Measurements from ENCODE around the gene LONP1.
A peak's percentile ranks its signal among the peaks of the same experiment; 100 is the strongest.
"Not testable (repeated sequence)": the region's sequence is repeated elsewhere in the genome, so short reads cannot be mapped to it uniquely, and the experiment has no call there.

LONP1 gene, protein sequence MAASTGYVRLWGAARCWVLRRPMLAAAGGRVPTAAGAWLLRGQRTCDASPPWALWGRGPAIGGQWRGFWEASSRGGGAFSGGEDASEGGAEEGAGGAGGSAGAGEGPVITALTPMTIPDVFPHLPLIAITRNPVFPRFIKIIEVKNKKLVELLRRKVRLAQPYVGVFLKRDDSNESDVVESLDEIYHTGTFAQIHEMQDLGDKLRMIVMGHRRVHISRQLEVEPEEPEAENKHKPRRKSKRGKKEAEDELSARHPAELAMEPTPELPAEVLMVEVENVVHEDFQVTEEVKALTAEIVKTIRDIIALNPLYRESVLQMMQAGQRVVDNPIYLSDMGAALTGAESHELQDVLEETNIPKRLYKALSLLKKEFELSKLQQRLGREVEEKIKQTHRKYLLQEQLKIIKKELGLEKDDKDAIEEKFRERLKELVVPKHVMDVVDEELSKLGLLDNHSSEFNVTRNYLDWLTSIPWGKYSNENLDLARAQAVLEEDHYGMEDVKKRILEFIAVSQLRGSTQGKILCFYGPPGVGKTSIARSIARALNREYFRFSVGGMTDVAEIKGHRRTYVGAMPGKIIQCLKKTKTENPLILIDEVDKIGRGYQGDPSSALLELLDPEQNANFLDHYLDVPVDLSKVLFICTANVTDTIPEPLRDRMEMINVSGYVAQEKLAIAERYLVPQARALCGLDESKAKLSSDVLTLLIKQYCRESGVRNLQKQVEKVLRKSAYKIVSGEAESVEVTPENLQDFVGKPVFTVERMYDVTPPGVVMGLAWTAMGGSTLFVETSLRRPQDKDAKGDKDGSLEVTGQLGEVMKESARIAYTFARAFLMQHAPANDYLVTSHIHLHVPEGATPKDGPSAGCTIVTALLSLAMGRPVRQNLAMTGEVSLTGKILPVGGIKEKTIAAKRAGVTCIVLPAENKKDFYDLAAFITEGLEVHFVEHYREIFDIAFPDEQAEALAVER

DNA sequence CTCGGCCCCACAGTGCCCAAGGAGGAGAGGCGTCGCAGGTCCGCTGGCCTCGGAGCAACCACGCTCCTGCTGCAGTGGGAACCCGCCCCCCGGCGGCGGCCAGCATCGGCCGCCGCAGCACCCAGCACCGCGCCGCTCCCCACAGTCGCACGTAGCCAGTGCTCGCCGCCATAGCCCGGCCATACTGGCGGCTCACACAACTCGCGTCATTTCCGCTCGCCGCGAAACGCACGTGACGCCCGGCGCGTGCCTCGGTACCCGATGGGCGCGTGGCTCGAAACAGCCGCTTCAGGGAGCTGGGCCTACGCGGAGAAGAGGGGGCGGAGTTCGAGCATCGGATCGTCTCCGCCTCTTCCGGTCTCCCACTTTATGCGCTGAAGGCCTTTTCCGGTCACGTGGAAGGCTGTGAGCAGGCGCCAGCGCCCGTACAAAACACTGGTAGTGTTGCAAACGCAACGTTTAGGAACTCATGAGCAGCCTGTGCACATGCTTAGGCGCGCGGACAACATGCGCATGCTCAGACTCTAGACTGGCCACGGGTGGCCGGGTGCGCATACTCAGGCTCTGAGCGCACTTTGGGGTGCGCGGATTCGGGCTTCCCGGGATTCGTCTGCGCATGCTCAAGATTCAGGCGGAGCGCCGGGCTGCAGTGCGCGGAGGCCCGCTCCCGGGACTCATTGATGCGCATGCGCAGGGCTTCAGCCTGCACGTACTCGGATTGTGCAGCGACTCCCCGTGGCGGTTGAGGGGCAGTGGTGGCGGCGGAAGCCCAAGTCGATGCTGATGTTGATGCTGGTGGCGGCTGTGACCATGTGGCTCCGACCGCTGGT, at the start of gene LONP1, which contains the start of gene CATSPERD:
Gene LONP1 (minus strand): TSS at position 186 of the 830 bp plus-strand sequence. CDS start 14 bp downstream, at position 172.
Gene CATSPERD (plus strand): TSS at position 677 of the 830 bp plus-strand sequence. CDS start 101 bp downstream, at position 778.
- DNase-seq: peak; percentile 97

DNA sequence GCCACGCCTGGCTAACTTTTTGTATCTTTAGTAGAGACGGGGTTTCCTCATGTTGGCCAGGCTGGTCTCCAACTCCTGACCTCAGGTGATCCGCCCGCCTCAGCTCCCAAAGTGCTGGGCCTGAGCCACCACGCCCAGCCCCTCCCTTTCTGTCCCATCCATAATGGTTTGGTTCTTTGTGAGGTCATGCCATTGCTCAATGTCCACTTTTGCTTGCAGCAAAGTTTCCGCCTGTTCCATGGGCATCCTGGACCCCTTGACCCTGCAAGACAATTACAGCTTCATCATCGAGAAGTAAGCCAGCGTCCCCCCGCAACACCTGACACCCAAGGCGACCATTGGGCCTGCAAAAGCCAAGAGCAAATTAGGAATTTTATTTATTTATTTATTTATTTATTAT, 48.0 kb upstream of the LONP1 start:
- no peak for DNase-seq

DNA sequence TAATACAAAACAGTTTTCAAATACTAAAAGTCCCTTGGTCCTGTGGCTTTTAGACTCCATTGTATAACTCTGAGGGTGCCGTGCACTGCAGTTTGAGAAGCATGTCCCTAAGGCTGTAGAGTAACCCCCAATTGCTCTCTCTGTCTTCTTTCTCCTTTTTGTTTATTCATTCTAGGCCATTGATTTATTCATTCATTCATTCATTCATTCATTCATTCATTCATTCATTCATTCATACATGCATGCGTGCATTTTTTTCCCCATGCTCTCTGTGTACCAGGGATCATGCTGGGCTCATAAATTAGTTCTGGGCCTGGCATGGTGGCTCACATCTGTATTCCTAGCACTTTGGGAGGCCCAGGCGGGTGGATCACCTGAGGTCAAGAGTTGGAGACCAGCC, 45.3 kb upstream of the LONP1 start:
- no peak for DNase-seq

DNA sequence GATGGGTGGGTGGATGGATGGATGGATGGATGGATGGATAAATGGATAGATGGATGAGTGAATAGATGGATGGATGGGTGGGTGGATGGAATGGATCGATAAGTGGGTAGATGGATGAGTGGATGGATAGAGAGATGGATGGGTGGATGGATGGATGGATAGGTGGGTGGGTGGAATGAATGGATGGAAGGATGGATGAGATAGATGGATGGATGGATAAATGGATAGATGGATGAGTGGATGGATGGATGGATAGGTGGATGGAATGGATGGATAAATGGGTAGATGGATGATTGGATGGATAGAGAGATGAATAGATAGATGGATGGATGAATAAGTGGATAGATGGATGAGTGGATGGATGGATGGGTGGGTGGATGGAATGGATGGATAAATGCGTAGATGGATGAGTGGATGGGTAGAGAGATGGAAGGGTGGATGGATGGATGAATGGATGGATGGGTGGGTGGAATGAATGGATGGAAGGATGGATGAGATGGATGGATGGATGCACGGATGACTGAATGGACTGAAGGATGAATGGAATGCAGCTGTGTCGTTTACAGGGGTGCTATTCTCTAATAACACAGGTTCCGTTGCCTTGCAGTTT, 42.8 kb upstream of the LONP1 start:
- no peak for DNase-seq

DNA sequence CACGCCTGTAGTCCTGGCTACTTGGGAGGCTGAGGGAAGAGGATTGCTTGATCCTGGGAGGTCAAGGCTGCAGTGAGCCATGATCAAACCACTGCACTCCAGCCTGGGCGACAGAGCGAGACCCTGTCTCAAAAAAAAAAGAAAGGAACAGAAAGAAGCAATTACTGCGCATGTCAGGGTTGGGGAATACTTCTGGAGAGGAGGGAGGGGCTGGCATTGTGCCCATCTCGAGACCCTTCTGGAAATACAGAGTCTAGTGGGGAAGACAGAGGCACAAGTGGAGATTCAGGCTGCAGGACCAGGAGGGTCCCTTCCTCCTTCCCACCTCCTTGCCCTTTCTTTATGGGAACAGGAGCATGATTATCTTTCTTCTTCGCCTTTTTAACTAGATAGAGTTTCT, 33.8 kb upstream of the LONP1 start:
- no peak for DNase-seq

DNA sequence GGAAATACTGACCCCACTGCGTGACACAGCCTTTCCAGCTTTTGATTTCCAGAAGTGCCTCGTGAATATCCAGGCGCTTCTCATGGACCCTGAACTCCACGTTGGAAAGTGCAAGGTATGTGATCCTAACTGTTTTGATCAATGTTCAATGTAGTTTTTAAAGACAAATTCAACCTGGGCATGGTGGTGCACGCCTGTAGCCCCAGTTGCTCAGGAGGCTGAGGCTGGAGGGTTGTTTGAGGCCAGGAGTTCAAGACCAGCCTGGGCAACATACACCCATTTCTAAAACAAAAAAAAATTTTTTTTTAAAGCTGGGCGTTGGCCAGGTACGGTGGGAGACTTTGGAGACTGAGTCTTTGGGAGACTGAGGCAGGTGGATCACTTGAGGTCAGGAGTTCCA, 31.8 kb upstream of the LONP1 start:
- no peak for DNase-seq

DNA sequence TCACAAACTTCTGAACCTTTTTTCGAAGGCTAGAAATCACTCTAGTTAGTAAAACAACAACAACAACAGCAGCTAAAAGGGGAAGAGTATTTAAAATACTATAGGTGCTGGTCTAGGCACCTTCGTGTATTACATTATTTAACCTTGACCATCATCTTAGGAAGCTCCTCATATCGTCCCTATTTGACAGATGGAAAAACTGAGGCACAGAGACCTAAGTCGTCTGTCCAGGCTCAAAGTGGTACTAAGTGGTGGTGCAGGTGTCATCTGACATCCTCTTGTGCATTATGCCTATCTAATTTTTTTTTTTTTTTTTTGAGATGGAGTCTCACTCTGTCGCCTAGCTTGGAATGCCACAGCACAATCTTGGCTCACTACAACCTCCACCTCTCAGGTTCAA, 29.6 kb upstream of the LONP1 start:
- no peak for DNase-seq

DNA sequence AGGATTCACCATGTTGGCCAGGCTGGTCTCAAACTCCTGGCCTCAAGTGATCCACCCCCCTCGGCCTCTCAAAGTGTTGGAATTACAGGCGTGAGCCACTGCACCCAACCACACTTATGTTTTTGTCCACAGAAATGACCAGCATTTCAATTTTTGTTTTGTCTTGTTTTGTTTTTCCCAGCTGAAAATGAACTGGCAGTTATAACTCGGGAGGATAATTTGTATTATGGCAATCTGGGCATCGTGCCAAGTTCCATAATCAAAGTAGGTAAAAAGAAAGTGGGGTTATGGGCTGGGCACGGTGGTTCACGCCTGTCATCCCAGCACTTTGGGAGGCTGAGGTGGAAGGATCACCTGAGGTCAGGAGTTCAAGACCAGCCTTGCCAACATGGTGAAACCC, 29.0 kb upstream of the LONP1 start:
- not testable (repeated sequence) for DNase-seq

DNA sequence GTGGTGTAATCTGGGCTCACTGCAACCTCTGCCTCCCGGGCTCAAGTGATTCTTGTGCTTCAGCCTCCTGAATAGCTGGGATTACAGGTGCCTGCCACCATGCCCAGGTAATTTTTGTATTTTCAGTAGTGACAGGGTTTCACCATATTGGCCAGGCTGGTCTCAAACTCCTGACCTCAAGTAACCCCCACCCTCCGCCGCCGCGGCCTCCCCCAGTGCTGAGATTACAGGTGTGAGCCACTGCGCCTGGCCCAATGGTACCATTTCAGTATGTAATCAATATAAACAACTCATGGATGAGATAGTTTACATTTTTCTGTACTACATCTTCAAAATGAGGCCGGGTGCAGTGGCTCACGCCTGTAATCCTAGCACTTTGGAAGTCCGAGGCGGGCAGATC, 25.1 kb upstream of the LONP1 start:
- not testable (repeated sequence) for DNase-seq

DNA sequence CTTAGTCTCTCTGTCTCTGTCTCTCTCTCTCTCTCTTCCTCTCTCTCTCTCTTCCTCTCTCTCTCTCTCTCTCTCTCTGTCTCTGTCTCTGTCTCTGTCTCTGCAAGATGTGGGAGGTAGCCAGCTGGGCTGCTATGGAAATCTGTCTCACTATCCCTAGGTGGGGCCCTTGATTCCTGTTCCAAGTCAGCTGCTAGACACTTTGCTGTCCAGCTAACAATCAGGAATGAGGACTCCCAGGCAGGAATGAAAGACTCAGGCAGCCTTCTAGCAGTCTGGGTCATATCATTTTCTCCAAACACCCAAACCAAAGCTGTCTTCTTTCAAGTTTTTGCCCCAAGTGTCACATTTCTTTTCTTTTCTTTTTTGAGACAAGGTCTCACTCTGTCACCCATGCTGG, 23.7 kb upstream of the LONP1 start:
- no peak for DNase-seq

DNA sequence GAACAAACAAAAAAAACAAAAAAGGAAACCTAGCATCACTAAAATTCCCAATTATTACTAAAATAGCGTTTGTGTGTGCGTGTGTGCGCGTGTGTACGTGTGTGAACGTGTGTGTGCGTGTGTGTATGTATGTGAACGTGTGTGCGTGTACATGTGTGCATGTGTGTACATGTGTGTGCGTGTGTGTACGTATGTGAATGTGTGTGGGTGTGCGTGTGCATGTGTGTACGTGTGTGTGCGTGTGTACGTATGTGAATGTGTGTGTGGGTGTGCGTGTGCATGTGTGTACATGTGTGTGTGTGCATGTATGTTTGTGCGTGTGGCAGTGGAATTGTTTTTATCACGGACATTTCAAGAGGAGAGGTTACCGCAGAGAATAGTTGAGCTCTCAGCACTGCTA, 22.1 kb upstream of the LONP1 start:
- no peak for DNase-seq

DNA sequence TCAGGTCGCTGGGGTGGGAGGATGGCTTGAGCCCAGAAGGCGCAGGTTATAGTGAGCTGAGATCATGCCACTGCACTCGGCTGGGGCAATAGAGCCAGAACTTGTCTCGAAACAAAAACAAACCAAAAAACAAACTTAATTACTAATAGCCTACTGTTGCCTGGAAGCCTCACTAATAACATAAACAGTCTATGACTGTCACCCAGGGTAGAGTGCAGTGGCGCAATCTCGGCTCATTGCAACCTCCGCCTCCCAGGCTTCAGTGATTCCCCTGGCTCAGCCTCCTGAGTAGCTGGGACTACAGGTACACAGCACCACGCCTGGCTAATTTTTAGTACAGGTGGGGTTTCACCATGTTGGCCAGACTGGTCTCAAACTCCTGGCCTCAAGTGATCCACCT, 18.5 kb upstream of the LONP1 start:
- DNase-seq: no peak

DNA sequence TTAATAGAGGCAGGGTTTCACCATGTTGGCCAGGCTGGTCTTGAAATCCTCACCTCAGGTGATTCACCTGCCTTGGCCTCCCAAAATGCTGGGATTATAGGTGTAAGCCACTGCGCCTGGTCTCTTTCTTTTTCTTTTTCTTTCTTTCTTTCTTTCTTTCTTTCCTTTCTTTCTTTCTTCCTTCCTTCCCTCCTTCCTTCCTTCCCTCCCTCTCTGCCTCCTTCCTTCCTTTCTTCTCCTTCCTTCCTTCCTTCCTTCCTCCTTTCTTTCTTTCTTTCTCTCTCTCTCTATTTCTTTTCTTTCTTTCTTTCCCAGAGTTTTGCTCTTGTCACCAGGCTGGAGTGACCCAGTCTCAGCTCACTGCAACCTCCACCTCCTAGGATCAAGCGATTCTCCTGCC, 13.2 kb upstream of the LONP1 start:
- DNase-seq: not testable (repeated sequence)

DNA sequence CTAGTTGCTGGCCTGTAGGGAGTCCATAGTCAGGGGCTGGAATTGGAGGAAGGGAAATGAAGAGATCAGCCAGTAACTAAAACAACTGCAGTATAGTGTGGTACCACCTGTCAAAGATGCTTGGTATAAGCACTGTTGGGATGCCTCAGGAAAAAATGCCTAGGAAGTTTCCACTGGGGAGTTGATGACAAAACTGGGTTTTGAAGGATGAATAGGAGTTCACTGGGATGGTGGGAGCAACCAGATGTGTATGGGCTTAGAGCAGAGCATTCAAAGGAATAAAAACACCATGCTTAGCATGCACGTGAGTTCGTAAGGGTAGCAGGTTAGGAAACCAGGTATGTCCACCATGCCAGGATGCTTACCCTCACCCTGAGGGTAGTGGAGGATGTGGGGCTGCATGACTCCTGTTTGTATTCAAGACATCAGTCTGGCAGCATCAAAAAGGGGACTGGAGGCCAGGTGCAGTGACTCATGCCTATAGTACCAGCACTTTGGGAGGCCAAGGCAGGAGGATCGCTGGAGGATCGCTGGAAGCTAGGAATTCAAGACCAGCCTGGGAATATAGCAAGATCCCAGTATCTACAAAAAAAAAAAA, 7.6 kb upstream of the LONP1 start:
- no peak for DNase-seq

DNA sequence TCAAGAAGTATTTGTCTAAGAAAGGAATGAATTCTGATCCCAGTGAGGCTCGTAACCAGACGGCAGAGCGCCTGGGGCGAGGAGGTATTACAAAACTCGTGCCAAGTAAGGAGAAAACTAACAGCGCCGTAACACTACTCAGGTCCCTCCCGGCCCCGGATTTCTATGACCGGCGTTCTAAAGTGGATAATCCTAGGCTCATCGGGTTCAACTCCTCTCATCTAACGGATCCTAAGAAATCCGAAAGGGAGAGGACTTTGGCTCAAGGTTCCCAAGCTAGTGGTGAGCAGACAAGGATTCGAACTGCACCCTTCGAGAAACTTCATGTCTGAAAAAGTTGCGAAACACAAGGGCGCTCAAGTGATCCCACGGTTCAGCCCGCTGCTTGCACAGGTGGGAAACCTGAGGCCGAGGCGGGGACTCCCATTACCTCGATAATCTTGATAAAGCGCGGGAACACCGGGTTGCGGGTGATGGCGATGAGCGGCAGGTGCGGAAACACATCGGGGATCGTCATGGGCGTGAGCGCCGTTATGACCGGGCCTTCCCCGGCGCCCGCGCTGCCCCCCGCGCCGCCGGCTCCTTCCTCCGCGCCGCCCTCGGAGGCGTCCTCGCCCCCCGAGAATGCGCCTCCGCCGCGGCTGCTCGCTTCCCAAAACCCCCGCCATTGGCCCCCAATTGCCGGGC, 529 bp downstream of the LONP1 start:
- DNase-seq: no peak

DNA sequence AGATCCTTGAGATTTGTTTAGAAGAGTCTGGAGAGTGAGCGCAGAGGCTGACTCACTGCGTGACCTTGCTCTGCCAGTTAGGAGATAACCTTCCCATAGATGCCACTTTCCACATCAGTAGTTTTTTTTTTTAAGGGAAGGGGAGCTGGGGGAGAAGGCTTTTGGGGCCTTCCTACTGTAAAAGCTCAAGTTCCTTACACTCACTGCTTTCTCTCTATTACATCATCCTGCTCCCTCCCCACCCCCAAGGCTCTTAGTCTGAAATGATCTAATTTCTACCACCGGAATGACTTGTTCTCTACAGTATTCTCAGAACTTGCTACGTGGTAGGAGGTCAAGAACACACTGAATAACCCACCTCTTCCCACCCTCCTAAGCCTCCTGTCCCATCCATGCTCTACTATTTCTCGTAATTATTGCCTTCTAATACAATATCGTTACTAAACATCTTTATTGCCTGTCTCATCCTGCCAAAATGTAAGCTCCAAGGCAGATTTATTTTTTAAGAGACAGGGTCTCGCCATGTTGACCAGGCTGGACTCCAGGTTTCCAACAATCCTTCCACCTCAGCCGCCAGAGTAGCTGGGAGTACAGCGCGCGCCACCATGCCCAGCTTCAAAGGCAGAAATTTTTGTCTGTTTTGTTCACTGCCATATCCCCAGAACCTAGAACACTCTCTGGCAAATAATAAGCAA, 1.2 kb downstream of the LONP1 start:
- DNase-seq: no peak

DNA sequence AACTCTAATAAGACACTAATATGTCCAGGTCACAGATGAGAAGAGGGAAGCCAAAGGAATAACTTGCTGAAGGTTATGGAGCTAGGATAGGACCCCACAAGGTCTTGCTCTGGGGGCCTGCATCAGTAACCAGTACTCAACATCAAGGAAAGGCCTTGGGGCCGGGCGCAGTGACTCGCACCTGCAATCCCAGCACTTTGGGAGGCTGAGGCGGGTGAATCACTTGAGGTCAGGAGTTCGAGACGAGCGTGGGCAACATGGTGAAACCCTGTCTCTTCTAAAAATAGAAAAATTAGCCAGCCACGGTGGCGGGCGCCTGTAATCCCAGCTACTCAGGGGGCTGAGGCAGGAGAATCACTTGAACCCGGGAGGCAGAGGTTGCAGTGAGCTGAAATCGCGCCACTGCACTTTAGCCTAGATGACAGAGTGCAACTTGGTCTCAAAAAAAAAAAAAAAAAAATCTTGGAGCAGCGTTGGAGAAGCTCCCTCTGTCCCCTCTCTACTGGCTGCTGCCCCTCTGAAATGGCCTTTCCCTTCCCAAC, 1.8 kb downstream of the LONP1 start:
- DNase-seq: no peak

DNA sequence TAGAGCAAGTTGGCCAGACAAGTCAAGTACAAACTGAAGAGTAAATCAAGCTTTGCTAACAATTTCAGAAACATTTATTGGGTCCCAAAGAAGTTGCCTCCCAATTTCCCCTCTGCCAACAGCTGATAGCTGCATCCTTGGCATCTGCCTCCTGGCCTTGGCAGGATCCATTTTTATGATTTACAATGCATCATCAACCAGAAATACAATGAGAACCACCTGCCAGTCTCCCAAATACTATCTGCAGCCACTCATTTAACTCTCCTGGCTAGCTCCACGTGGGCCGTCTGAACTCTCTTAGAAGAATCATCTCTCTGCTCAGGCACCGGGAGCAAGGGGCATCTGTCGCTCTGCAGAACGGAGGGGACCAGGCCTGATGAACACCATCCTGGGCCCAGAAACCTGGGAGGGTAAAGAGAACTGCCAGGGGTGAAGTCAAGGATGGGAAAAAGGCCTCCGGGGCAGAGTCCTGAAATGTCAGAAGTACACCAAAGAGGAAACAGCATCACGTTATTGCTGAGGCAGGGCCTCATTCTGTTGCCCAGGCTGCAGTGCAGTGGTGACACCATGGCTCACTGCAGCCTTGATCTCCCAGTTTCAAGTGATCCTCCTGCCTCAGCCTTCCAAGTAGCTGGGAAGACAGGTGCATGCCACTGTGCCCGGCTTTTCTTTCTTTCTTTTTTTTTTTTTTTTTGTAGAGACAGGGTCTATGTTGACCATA, 2.6 kb downstream of the LONP1 start:
- no peak for DNase-seq

DNA sequence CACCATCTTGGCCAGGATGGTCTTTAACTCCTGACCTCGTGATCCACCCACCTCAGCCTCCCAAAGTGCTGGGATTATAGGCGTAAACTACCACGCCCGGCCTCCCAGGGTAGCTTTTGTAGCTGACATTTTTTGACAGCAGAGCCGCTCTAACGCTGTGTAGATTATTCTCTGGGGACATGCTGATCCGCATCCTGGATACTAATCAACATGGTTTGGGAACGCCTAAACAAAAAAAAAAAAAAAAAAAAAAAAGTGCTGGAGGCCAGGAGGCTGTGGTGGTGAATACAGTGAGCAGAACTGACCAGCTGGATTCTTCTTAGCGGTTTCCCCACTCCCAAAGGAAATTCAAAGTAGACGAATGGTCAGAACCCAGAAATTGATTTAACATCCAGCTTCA, 5.1 kb downstream of the LONP1 start:
- no peak for DNase-seq

DNA sequence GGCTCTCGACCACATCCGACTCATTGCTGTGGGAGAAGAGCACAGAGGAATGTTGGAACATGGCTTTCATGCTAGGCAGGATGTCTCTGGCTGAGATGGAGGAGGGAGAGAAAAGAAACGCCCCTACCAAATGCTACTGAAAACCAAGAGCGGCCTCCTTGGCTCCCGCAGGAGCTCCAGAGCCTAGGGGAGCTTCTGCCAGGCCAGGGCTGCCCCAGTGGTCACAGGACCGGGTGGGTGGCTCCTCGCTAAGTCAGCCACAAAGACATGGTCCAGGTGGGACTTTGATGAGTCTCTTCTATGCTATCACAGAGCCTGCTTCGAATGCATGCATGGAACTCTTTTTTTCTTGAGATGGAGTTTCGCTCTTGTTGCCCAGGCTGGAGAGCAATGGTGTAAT, 6.7 kb downstream of the LONP1 start:
- no peak for DNase-seq
